Esophagus squamous epithelium (tissue), 5 donors: Measurements from ENCODE around the gene WDR31. TPM values are rescaled to one million over a fixed set of nuclear protein-coding genes. Genes with fewer than 3 reads are reported as not detected.

ENCODE experiments used
- DNase-seq: peaks from one replicate; lab custom pipeline; 2025; lab: John Stamatoyannopoulos, UW
- H3K27ac ChIP-seq, 4 donors: fragments of 200-600 bp; sonication (generic); one replicate each; pipeline ENCODE4 v1.5.1; 2016 to 2019; ENCODE audit warnings: mild to moderate bottlenecking in 1 of 4
- H3K27me3 ChIP-seq, 4 donors: fragments of 200-600 bp; sonication (generic); 1 replicate in 3 of 4; 2 replicates in 1 of 4; pipeline versions ENCODE4 v1.5.1 to v1.6.0; 2017 to 2021; ENCODE audit warnings: antibody characterized with exemption in 1 of 4
- H3K36me3 ChIP-seq, 3 donors: fragments of 200-600 bp; sonication (generic); one replicate each; pipeline ENCODE4 v1.5.1; 2016 to 2019
- H3K4me1 ChIP-seq, 3 donors: fragments of 200-600 bp; sonication (generic); one replicate each; pipeline ENCODE4 v1.5.1; 2017 to 2019
- H3K4me3 ChIP-seq, 4 donors: fragments of 200-600 bp; sonication (generic); 1 replicate in 3 of 4; 2 replicates in 1 of 4; pipeline ENCODE4 v1.5.1; 2016 to 2019; ENCODE audit warnings: mild to moderate bottlenecking in 2 of 4, moderate library complexity in 1 of 4
- H3K9me3 ChIP-seq, 3 donors: fragments of 200-600 bp; sonication (generic); one replicate each; pipeline ENCODE4 v1.5.1; 2016 to 2019
- POLR2A ChIP-seq, 4 donors: fragments of 450-650 bp; IDR thresholded peaks; one replicate each; pipeline ENCODE4 v1.6.1; 2017; ENCODE audit warnings: antibody characterized with exemption in 4 of 4, mild to moderate bottlenecking in 4 of 4, moderate library complexity in 3 of 4
- WGBS, 2 donors: methylation state at CpG; one replicate each; pipeline ENCODE4 v1.1.5; 2018; 5-methylcytosine and 5-hydroxymethylcytosine counted together
- intact Hi-C: fragments of 100-400 bp; cut with DNase I; formaldehyde crosslinking; loops from one replicate; pipeline ENCODE4 v1.15.0; 2022
- total RNA-seq, 4 donors: library from RNA; depleted of rRNA; stranded (reverse); fragments of >200 nt; gene quantifications; one replicate each; pipeline ENCODE4 v1.1.0, GENCODE V29; 2016
- TF ChIP-seq, protein P1 (sequence below), 6 experiments: fragments of 450-650 bp in 4 of 6; fragments of 200-600 bp in 2 of 6; sonication (generic) in 2 of 6; IDR thresholded peaks; one replicate each; pipeline ENCODE4 v1.5.1; 2016 to 2019; ENCODE audit warnings: antibody characterized with exemption in 6 of 6, mild to moderate bottlenecking in 4 of 6, moderate library complexity in 4 of 6
- donor health status: DM: yes; HTN: yes; CAD: no.

Gene WDR31
- total RNA-seq, 4 donors from 2014 or later, result 1.1 to 1.9 (median 1.5) TPM

DNA sequence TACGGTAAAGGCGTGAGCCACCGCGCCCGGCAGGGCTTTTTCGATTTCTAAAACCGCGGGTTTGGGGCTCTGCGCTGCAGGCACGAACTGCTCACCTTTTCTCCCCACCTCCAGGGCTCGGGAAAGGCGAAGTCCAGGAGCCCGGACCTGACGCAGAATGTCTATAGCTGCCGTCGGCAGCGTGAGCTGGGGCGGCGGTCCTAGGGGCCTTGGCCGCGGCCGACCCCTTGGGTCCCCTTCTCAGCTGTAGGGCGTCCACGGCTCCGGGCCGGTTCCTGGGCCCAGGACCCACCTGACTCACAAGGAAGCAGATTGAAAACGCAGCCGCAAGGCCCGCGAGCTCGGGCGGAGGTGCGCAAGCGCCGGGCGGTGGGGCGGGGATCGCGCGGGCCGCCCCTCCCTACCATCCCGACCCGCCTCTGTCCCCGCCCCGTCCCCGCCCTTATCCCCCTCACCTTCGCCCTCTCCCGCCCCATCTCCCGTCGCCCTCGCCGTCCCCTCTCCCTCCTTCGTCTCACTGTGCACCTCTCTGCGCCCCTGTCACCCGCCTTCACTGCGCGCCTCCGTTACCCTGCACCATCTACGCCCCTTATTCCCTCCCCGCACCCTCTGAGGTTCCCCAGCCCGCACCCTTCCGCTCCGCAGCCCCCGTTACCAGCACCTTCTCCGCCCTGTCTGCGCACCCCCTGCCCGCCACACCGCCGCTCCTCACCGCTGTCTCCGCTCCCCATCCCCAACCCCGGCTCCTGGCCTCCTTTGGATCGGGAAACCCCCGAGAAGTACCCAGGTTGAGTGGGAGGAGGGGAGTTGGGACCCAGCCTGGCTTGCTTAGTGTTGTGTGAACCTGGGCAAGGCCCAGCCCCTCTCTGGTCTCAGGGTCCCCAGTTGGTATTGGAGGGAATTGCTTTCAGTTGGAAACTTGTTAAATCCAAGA lies 36.8 kb upstream of the WDR31 start, which contains the start of gene HDHD3:
TSS of gene HDHD3 (minus strand) at position 353 of the 934 bp plus-strand sequence. CDS start 2,632 bp downstream, outside the sequence.
- H3K9me3 ChIP-seq, result no peaks in the 10 kb centered on the region
- TF ChIP-seq, protein P1, sequence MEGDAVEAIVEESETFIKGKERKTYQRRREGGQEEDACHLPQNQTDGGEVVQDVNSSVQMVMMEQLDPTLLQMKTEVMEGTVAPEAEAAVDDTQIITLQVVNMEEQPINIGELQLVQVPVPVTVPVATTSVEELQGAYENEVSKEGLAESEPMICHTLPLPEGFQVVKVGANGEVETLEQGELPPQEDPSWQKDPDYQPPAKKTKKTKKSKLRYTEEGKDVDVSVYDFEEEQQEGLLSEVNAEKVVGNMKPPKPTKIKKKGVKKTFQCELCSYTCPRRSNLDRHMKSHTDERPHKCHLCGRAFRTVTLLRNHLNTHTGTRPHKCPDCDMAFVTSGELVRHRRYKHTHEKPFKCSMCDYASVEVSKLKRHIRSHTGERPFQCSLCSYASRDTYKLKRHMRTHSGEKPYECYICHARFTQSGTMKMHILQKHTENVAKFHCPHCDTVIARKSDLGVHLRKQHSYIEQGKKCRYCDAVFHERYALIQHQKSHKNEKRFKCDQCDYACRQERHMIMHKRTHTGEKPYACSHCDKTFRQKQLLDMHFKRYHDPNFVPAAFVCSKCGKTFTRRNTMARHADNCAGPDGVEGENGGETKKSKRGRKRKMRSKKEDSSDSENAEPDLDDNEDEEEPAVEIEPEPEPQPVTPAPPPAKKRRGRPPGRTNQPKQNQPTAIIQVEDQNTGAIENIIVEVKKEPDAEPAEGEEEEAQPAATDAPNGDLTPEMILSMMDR (IDR thresholded peaks at IDR 0.05), result peak in 1 of 6 experiments; percentile 7
- peak in 2 of 4 donors; percentile 79 to 89 for TF ChIP-seq POLR2A (IDR thresholded peaks at IDR 0.05)

DNA sequence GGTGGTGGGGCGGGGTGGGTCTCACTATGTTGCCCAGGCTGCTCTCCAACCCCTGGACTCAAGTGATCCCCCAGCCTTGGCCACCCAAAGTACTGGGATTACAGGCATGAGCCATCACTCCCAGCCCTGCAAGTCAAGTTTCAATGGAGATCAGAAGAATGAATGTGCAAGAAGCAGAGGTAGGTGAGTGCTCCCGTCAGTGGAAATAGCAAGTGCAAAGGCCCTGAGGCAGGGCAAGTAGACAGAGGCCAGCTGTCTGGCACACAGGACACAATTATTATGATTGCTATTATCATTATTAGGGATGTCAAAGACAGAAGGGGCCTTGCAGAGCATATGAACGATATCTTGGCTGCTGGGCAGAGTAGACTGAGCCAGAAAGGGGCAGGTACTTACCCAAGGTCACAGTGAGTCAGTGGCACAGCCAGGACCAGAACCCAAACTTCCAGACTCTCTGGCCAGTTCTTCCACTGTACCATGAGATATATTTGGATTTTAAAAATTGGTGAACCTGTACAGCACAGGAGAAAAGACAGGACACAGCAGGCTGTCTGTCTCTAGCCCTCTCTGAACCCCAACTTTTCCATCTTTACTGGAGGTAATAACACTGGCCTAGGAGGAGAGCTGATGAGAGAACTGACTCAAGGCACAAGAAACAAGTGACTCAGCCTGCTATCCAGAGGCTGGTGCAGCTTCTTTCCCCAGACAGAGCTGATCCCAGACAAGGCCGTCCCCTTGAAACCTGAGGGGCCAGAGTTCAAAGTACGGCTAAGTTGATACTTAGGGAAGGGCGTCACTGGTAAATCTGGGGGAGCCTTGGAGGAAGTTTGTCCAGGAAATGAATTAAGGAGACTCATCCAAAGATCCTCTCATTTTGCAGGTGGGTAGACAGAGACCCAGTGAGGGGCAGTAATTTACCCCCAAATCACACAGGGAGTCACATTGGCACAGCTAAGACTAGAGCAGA lies 35.3 kb upstream of the WDR31 start:
- H3K27me3 ChIP-seq, result no peaks in the 10 kb centered on the region
- H3K9me3 ChIP-seq, result no peaks in the 10 kb centered on the region
- peak overlapping the region in 3 of 4 donors; percentile 89 to 96 (median 95) for H3K27ac ChIP-seq
- peaks cover 6 to 34% (median 18%) of the 10 kb centered on the region in 3 donors for H3K36me3 ChIP-seq
- peak overlapping the region; percentile 73 to 96 (median 92) for H3K4me3 ChIP-seq
- DNase-seq, result no peak
- intact Hi-C loops, result no loop called here
- TF ChIP-seq, protein P1 (IDR thresholded peaks at IDR 0.05), result no peak
- TF ChIP-seq POLR2A (IDR thresholded peaks at IDR 0.05), result no peak
- 70 to 74% methylated on average over 4 to 5 of the region's 6 CpGs for WGBS, 2 donors
- H3K4me1 ChIP-seq, result peaks cover 12 to 35% (median 16%) of the 10 kb centered on the region in 3 donors

More for the DNA sequence above, 36.8 kb upstream of the WDR31 start, which contains the start of gene HDHD3:
- intact Hi-C loops, result no loop called here
- Histone ChIP-seq H3K4me1 (peaks cover 17 to 51% (median 21%) of the 10 kb centered on the region in 3 donors), H3K27me3 (no peaks in the 10 kb centered on the region), H3K4me3 (peak within 1 kb of the TSS; percentile 73 to 96 (median 92)), H3K27ac (peak within 1 kb of the TSS; percentile 89 to 96 (median 92)), H3K36me3 (peaks cover 6 to 34% (median 18%) of the 10 kb centered on the region in 3 donors)
- DNase-seq, result peak; percentile 33
- WGBS, 2 donors, result 0 to 1% methylated on average over 14 to 27 of the region's 74 CpGs

DNA sequence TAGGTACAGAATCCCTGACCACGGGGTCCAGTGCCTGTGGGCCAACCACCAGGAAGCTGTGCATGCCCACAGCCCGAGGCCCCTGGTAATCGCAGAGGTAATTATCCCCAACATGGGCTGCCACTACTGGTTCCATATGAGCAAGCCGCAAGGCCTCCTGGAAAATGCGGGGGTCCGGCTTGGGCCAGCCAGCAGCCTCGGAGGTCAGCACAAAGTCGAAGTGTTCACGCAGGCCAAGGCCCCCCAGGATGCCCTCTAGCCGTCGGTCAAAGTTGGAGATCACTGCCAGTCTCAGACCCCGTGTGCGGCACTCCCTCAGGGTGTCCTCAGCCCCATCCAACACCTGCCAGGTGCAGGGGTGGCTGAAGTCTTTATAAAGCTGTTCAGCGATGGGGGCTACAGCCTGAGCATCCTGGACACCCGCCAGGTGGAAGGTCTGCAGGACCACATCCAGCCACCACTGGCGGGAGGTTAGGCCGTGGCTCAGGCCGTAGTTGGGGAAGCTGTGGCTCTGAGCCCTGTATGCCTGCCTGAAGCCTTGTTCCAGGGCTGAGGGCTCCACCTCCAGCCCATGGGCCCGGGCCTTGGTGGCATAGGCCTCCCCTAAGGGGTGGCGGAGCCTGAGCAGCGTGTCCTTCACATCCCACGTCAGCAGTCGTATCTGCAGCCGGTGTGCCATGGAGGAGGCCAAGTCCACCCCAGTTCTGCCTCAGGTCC lies 33.8 kb upstream of the WDR31 start:
- no peaks in the 10 kb centered on the region for H3K27me3 ChIP-seq
- intact Hi-C loops, result no loop called here
- 81 to 92% methylated on average over 7 to 10 of the region's 24 CpGs for WGBS, 2 donors
- peaks cover 6 to 41% (median 18%) of the 10 kb centered on the region in 3 donors for H3K36me3 ChIP-seq
- H3K4me1 ChIP-seq, result peaks cover 12 to 33% (median 16%) of the 10 kb centered on the region in 3 donors
- H3K27ac ChIP-seq, result no peak overlapping the region
- DNase-seq, result no peak
- no peak for TF ChIP-seq POLR2A (IDR thresholded peaks at IDR 0.05)
- TF ChIP-seq, protein P1 (IDR thresholded peaks at IDR 0.05), result no peak
- no peaks in the 10 kb centered on the region for H3K9me3 ChIP-seq
- H3K4me3 ChIP-seq, result no peak overlapping the region

DNA sequence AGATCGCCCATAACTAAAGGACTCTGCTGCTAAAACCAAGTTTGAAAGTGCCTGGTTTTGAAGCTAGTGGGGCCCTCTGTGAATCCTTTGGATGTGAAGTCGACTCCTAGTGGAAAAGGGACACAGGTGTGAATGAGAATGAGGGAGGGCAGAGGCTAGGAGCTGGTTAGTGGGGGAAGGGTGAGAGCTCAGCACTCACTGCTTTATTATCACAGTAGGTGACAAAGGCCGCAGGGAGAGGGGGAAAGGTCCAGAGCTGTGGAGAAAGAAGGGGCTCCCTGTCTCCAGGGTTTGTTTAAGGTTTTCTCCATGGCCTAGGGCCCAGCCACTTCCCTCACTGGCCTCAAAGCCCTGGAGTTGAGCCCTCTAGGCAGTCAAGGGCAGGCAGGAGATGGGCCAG lies 33.2 kb upstream of the WDR31 start:
- peaks cover 6 to 43% (median 18%) of the 10 kb centered on the region in 3 donors for H3K36me3 ChIP-seq
- no peak overlapping the region for H3K4me3 ChIP-seq
- H3K27me3 ChIP-seq, result no peaks in the 10 kb centered on the region
- intact Hi-C loops, result no loop called here
- 77 to 83% methylated on average over 3 of the region's 3 CpGs for WGBS, 2 donors
- TF ChIP-seq POLR2A (IDR thresholded peaks at IDR 0.05), result no peak
- TF ChIP-seq, protein P1 (IDR thresholded peaks at IDR 0.05), result no peak
- DNase-seq, result no peak
- H3K4me1 ChIP-seq, result peaks cover 12 to 33% (median 16%) of the 10 kb centered on the region in 3 donors
- no peak overlapping the region for H3K27ac ChIP-seq
- no peaks in the 10 kb centered on the region for H3K9me3 ChIP-seq
